H9 (cell line): ENCODE results near the gene OR52H1. TPM values are rescaled to one million over a fixed set of nuclear protein-coding genes. Genes with fewer than 3 reads are reported as not detected.

ENCODE experiments used
- DNase-seq: peaks from one replicate; pipeline ENCODE4 v3.0.0-alpha.2; 2017
- H2AFZ ChIP-seq: one replicate; pipeline ENCODE4 v1.6.1; 2013; ENCODE audit warnings: mild to moderate bottlenecking, low read length, control low read depth, moderate library complexity
- H2AK5ac ChIP-seq: 2 replicates; pipeline ENCODE4 v1.6.1; 2013; ENCODE audit warnings: low read length, control low read depth, mixed read lengths; ENCODE audit not compliant: insufficient read length
- H2BK120ac ChIP-seq: one replicate; pipeline ENCODE4 v1.6.1; 2013; ENCODE audit warnings: low read depth, mild to moderate bottlenecking, low read length, control low read depth, inconsistent platforms; ENCODE audit not compliant: poor library complexity, severe bottlenecking
- H2BK12ac ChIP-seq: 2 replicates; pipeline ENCODE4 v1.6.1; 2013; ENCODE audit warnings: low read length, control low read depth, mixed read lengths, low read depth; ENCODE audit not compliant: insufficient read length
- H2BK15ac ChIP-seq: 2 replicates; pipeline ENCODE4 v1.6.1; 2013; ENCODE audit warnings: low read depth, low read length, control low read depth
- H2BK20ac ChIP-seq: one replicate; pipeline ENCODE4 v1.6.1; 2013; ENCODE audit warnings: low read depth, mild to moderate bottlenecking, low read length, control low read depth, inconsistent platforms; ENCODE audit not compliant: poor library complexity, severe bottlenecking
- H2BK5ac ChIP-seq: 2 replicates; pipeline ENCODE4 v1.6.1; 2013; ENCODE audit warnings: low read length, control low read depth, mixed read lengths; ENCODE audit not compliant: insufficient read length
- H3K14ac ChIP-seq: 2 replicates; pipeline ENCODE4 v1.6.1; 2013; ENCODE audit warnings: low read length, control low read depth; ENCODE audit not compliant: insufficient read depth
- H3K18ac ChIP-seq: 2 replicates; pipeline ENCODE4 v1.6.1; 2013; ENCODE audit warnings: low read depth, mild to moderate bottlenecking, mixed read lengths, low read length, control low read depth; ENCODE audit not compliant: insufficient read length
- H3K23ac ChIP-seq: 2 replicates; pipeline ENCODE4 v1.6.1; 2013; ENCODE audit warnings: low read length, control low read depth, mixed read lengths, low read depth; ENCODE audit not compliant: insufficient read length
- H3K23me2 ChIP-seq: 2 replicates; pipeline ENCODE4 v1.6.1; 2013; ENCODE audit warnings: low read depth, mild to moderate bottlenecking, mixed read lengths, low read length, control low read depth; ENCODE audit not compliant: insufficient read length, poor library complexity, severe bottlenecking
- H3K27ac ChIP-seq: 2 replicates; pipeline ENCODE4 v1.5.1; 2013; ENCODE audit warnings: low read length, control low read depth, mixed read lengths, low read depth; ENCODE audit not compliant: insufficient read length
- H3K27me3 ChIP-seq: 2 replicates; pipeline ENCODE4 v1.6.1; 2013; ENCODE audit warnings: low read length, control low read depth, inconsistent platforms; ENCODE audit not compliant: insufficient read depth
- H3K4ac ChIP-seq: 2 replicates; pipeline ENCODE4 v1.6.1; 2013; ENCODE audit warnings: low read depth, mild to moderate bottlenecking, control low read depth, inconsistent platforms, low read length, moderate library complexity
- H3K4me1 ChIP-seq: 2 replicates; pipeline ENCODE4 v1.6.1; 2013; ENCODE audit warnings: low read length, control low read depth, inconsistent platforms; ENCODE audit not compliant: insufficient read depth
- H3K4me2 ChIP-seq: 2 replicates; pipeline ENCODE4 v1.6.1; 2013; ENCODE audit warnings: low read length, control low read depth, mixed read lengths; ENCODE audit not compliant: insufficient read length, insufficient read depth
- H3K56ac ChIP-seq: 2 replicates; pipeline ENCODE4 v1.6.1; 2013; ENCODE audit warnings: low read depth, mild to moderate bottlenecking, mixed read lengths, low read length, control low read depth; ENCODE audit not compliant: insufficient read length
- H3K79me1 ChIP-seq: 2 replicates; pipeline ENCODE4 v1.6.1; 2013; ENCODE audit warnings: low read depth, mild to moderate bottlenecking, moderate library complexity, low read length, control low read depth, inconsistent platforms; ENCODE audit not compliant: insufficient read depth, poor library complexity, severe bottlenecking
- H3K79me2 ChIP-seq: 2 replicates; pipeline ENCODE4 v1.6.1; 2013; ENCODE audit warnings: low read length, control low read depth, inconsistent platforms; ENCODE audit not compliant: insufficient read depth
- H3K9ac ChIP-seq: 2 replicates; pipeline ENCODE4 v1.6.1; 2013; ENCODE audit warnings: low read length, control low read depth, mixed read lengths; ENCODE audit not compliant: insufficient read length; ENCODE audit errors: extremely low read depth
- H3K9me3 ChIP-seq: one replicate; pipeline ENCODE4 v1.6.1; 2013; ENCODE audit warnings: low read depth, low read length, inconsistent platforms; ENCODE audit not compliant: control insufficient read depth
- H3T11ph ChIP-seq: one replicate; pipeline ENCODE4 v1.6.1; 2013; ENCODE audit warnings: mild to moderate bottlenecking, low read length, control low read depth, inconsistent platforms
- H4K20me1 ChIP-seq: one replicate; pipeline ENCODE4 v1.6.1; 2013; ENCODE audit not compliant: control insufficient read depth, insufficient read length, insufficient read depth
- H4K5ac ChIP-seq: 2 replicates; pipeline ENCODE4 v1.6.1; 2013; ENCODE audit warnings: low read depth, mild to moderate bottlenecking, mixed read lengths, low read length, control low read depth; ENCODE audit not compliant: insufficient read length
- H4K8ac ChIP-seq: replicated peaks from 2 replicates; pipeline ENCODE4 v1.6.1; 2013; ENCODE audit warnings: low read length, control low read depth, mixed read lengths, low read depth; ENCODE audit not compliant: insufficient read length
- H4K91ac ChIP-seq: 2 replicates; pipeline ENCODE4 v1.6.1; 2013; ENCODE audit warnings: low read depth, mild to moderate bottlenecking, moderate library complexity, mixed read lengths, low read length, control low read depth; ENCODE audit not compliant: insufficient read length
- H3K27ac Mint-ChIP-seq, 3 experiments: 2 replicates in 2 of 3; 3 replicates in 1 of 3; pipeline ENCODE4 v1.8.0; 2020 to 2021; ENCODE audit warnings: mixed read lengths in 3 of 3, mild to moderate bottlenecking in 1 of 3, moderate library complexity in 1 of 3
- H3K27me3 Mint-ChIP-seq: 2 replicates; pipeline ENCODE4 v1.8.0; 2021; ENCODE audit warnings: low read depth, mild to moderate bottlenecking, moderate library complexity, mixed read lengths
- H3K36me3 Mint-ChIP-seq, 3 experiments: 2 replicates in 2 of 3; 3 replicates in 1 of 3; pipeline ENCODE4 v1.8.0; 2020 to 2021; ENCODE audit warnings: low read depth in 3 of 3, mixed read lengths in 3 of 3; ENCODE audit not compliant: insufficient read depth in 1 of 3
- H3K4me1 Mint-ChIP-seq, 2 experiments: 2 replicates each; pipeline ENCODE4 v1.8.0; 2020; ENCODE audit warnings: mixed read lengths in 2 of 2
- H3K4me3 Mint-ChIP-seq, 2 experiments: 2 replicates in 1 of 2; 3 replicates in 1 of 2; pipeline ENCODE4 v1.8.0; 2020 to 2021; ENCODE audit warnings: mild to moderate bottlenecking in 2 of 2, mixed read lengths in 2 of 2, moderate library complexity in 1 of 2
- H3K9me3 Mint-ChIP-seq, 2 experiments: 2 replicates in 1 of 2; 3 replicates in 1 of 2; pipeline ENCODE4 v1.8.0; 2020; ENCODE audit warnings: mild to moderate bottlenecking in 2 of 2, mixed read lengths in 2 of 2, moderate library complexity in 1 of 2
- WGBS: extraction: QIAGEN DNeasy Blood & Tissue Kit; methylation state at CpG from one replicate; pipeline ENCODE4 v1.1.7; 2013; ENCODE audit warnings: missing lambda C conversion rate, low lambda C conversion rate, mixed read lengths; ENCODE audit not compliant: insufficient read length; ENCODE audit errors: extremely low coverage; 5-methylcytosine and 5-hydroxymethylcytosine counted together
- total RNA-seq: library from RNA; stranded (reverse); gene quantifications from 2 replicates; pipeline ENCODE4 v1.2.1, GENCODE V29; 2021
- TF ChIP-seq, protein P1 (sequence below): fragments of 200-600 bp; sonication (generic); conservative IDR thresholded peaks from 3 replicates; pipeline ENCODE4 v1.8.0; 2021; ENCODE audit warnings: antibody characterized with exemption, mild to moderate bottlenecking

Gene OR52H1
- total RNA-seq, 1 experiment from 2014 or later: not detected

GRCh38 chr11:5507933-5508305 is 40.4 kb downstream of the OR52H1 start:
- Histone ChIP-seq H3K4me2 (no peak overlapping the region), H2BK120ac (no peak overlapping the region), H2AFZ (no peak overlapping the region), H2BK12ac (no peak overlapping the region), H3K4me1 (no peaks in the 10 kb centered on the region), H3K27me3 (no peaks in the 10 kb centered on the region), H3K14ac (no peak overlapping the region), H3K27ac (no peak overlapping the region), H2BK15ac (no peak overlapping the region), H3T11ph (no peak overlapping the region), H4K8ac (no peak overlapping the region), H3K23me2 (no peaks in the 10 kb centered on the region), H3K9ac (no peak overlapping the region), H2BK5ac (no peak overlapping the region), H3K79me1 (no peaks in the 10 kb centered on the region), H3K56ac (no peak overlapping the region), H3K23ac (no peak overlapping the region), H4K91ac (no peak overlapping the region), H2BK20ac (no peak overlapping the region), H3K4ac (no peak overlapping the region), H4K5ac (no peak overlapping the region), H4K20me1 (no peaks in the 10 kb centered on the region), H3K79me2 (no peaks in the 10 kb centered on the region), H2AK5ac (no peak overlapping the region), H3K9me3 (no peaks in the 10 kb centered on the region), H3K18ac (no peak overlapping the region)
- no CpG with 5 or more reads among the region's 6 CpGs for WGBS
- Mint-ChIP-seq H3K36me3 (no peaks in the 10 kb centered on the region), H3K4me3 (no peak overlapping the region), H3K27ac (no peak overlapping the region), H3K4me1 (peaks cover 0 to 1% of the 10 kb centered on the region in 2 experiments; a peak in 1 of 4 replicates), H3K27me3 (no peaks in the 10 kb centered on the region), H3K9me3 (no peaks in the 10 kb centered on the region)
- no peak for DNase-seq
- TF ChIP-seq, protein P1, sequence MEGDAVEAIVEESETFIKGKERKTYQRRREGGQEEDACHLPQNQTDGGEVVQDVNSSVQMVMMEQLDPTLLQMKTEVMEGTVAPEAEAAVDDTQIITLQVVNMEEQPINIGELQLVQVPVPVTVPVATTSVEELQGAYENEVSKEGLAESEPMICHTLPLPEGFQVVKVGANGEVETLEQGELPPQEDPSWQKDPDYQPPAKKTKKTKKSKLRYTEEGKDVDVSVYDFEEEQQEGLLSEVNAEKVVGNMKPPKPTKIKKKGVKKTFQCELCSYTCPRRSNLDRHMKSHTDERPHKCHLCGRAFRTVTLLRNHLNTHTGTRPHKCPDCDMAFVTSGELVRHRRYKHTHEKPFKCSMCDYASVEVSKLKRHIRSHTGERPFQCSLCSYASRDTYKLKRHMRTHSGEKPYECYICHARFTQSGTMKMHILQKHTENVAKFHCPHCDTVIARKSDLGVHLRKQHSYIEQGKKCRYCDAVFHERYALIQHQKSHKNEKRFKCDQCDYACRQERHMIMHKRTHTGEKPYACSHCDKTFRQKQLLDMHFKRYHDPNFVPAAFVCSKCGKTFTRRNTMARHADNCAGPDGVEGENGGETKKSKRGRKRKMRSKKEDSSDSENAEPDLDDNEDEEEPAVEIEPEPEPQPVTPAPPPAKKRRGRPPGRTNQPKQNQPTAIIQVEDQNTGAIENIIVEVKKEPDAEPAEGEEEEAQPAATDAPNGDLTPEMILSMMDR: no peak
